ENCODE measurements around the gene MID2.

- TF ChIP-seq CTCF (conservative IDR thresholded peaks at IDR 0.05; ENCODE audit: low read length), result no peak
- no peak for TF ChIP-seq EZH2phosphoT487 (IDR thresholded peaks at IDR 0.05; ENCODE audit: borderline replicate concordance, low read depth, low read length)
Measured at GRCh38 chrX:107818900-107819521, 6.7 kb upstream of the MID2 start.
